GM18907 (cell line): ENCODE results near the gene UVRAG.
"Not testable (repeated sequence)": the region's sequence is repeated elsewhere in the genome, so short reads cannot be mapped to it uniquely, and the experiment has no call there.

ENCODE experiments used
- ATAC-seq: cut with Tn5 transposase; IDR thresholded peaks from one replicate; pipeline ENCODE4 v1.9.1; 2021; ENCODE audit warnings: mild to moderate bottlenecking, moderate library complexity; ENCODE audit not compliant: unreplicated experiment

The UVRAG gene

DNA sequence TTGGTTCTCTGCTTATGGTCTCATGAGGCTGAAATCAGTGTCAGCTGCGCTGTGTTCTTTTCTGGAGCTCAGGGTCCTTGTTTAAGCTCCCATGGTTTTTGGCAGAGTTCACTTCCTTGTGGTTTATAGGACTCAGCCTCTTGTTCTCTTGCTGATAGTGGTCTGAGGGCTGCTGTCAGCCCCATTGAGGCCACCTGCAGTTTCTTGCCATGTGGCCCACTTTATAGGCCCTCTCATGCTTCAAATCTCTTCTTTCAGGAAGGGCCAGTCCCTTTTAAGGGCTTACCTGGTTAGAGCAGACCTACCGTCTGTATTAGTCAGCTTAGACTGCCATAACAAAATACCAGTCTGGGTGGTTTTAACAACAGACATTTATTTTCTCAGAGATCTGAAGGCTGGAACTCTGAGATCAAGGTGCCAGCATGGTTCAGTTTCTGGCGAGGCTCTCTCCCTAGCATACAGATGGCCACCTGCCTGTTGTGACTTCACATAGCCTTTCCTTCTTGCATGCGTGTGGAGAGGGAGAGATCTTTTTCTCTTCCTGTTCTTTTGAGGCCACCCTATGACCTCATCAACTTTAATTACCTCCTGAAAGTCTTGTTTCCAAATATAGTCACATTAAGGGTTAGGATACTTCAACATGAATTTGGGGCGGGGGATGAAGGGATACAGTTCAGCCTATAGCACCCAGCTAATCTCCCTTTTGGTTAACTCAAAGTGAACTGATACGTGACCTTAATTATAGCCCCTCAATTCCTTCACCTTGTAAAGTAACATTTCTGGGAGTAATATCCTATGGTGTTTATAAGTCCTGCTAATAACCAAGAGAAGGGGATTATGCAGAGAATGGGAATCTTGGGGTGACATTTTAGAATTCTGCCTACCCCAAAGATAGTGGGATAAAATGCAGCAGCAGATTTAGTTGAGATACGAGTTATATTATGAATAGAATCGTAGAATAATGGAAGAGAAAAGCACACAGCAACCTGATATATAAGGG is 131.8 kb downstream of the UVRAG start:
- no peak for ATAC-seq

DNA sequence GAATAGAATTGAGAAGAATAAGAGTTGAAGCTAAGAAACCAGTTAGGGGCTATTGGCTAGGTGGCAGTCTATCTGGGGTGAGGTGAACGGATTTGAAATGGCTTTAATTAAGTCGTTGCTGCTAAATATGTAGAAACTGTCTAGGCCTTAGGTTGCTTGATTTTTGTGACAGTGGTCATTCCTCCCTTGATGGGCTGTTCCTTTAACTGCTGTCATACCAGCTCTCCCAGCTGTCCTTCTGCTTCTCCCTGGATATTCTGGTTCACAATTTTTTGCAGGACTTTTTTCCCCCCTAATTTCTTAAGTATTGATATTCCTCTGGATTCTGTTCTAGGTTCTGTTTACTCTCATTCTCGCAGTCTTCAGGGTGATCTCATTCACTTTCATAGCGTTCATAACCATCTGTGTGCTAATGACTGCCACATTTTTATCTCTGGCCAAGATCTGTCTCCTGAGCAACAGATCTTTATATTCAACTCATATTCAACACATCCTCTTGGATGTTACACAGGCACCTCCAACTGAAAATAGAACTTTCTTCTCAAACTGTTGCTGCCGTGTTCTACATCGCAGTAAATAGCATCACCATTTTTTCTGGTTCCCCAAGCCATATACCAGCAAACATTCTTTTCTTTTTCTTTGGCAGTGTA is 134.1 kb downstream of the UVRAG start:
- ATAC-seq, result no peak

DNA sequence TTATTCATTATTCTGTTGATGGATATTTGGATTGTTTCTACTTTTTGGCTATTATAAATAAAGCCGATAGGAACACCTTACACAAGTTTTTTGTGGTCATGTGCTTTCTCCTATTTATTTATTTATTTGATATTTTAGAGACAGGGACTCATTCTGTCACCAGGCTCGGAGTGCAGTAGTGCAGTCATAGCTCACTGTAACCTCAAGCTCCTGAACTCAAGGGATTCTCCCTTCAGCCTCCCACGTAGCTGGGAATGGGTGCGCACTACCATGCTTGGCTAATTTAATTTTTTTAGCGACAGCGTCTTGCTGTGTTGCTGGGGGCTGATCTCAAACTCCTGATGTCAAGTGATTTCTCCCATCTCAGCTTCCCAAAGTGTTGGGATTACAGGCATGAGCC is 135.1 kb downstream of the UVRAG start:
- peak; percentile 31 for ATAC-seq

DNA sequence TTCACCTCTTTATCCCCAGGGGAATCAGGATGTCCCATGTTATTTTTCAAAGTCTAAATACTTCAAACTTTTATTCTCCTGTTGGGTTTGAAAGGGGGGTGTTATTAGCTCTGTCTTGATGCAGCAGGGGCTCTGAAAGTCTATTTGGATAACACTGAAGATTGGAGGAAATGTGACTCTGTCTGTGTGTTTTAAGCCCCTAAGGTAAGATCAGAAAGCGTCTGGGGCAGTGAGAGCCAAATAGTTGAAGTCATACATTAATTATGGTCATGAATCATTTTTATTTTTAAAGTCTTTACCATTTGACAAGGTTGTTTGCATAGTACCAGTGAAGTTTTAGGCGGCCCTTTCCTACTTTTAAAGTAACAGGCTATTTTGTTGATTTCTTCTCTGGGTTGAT is 139.0 kb downstream of the UVRAG start:
- ATAC-seq, result no peak

DNA sequence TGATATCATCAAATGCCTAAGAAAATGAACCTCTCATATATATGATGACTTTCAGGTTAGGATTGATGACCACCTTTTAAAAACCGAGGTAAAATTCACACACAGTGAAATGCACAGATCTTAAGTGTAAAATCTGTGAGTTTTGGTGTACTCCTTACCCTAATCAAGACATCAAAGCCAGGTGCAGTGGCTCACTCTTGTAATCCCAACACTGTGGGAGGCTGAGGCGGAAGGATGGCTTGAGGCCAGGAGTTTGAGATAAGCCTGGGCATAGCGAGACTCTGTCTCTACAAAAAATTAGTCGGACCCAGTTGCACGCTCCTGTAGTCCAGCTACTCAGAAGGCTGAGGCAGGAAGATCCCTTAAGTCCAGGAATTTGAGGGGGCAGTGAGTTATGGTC is 140.4 kb downstream of the UVRAG start:
- no peak for ATAC-seq

DNA sequence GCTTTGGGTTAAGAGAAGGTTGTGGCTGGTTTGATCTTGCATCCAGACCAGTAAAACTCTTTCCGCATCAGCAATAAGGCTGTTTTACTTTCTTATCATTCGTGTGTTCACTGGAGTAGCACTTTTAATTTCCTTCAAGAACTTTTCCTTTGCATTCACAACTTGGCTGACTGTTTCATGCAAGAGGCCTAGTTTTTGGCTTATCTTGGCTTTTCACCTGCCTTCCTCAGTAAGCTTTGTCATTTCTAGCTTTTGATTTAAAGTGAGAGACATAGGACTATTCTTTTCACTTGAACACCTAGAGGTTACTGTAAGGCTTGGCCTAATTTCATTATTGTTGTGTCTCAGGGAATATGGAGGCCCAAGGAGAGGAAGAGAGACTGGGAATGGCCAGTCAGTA is 144.5 kb downstream of the UVRAG start:
- ATAC-seq, result no peak

DNA sequence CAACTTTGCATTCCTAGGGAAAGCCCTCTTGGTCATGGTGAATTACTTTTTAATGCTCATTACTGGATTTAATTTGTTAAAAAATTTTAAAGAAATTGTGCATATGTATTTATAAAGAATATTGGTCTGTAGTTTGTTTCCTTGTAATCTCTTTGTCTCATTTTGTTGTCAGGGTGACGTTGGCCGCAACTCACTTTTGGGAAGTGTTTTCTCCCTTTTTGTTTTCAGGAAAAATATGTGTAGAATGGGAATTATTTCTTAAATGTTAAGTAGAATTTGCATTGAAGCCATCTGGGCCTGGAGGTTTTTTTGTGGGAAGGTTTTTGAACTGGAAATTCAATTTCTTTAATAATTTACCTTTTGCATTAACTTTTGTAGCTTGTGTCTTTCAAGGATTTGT is 149.1 kb downstream of the UVRAG start:
- no peak for ATAC-seq

DNA sequence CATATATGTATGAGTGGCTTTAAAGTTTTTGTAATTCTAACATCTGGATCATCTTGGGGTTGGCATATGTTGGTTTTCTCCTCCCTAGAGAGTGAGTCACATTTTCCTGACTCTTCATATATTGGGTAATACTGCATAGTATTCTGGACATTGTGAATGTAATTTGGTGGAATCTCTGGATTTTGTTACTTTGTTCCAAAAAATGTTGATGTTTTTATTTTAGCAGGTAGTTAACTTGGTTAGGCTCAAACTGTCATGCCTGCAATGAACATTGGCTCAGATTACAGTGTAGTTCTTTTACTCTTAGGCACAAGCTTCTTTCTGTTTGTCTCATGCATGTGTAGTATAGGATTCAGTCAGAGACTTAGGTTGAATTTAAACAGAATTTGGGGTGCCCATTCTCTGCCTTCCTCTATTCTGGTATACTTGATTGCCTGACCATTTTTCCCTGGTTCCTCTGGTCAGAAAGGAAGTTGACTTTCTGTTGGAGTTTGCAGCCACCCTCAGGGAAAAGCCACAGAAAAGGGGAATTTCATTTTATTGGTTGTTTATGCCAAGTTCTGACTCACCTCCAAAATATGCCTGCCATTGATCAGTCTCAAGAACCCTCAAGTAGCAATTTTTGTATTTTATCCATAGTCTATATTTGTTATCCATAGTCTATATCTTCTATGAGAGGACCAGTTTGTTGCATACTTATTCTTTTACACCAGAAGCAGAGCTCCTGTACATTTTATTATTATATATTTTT is 151.7 kb downstream of the UVRAG start:
- ATAC-seq, result no peak

DNA sequence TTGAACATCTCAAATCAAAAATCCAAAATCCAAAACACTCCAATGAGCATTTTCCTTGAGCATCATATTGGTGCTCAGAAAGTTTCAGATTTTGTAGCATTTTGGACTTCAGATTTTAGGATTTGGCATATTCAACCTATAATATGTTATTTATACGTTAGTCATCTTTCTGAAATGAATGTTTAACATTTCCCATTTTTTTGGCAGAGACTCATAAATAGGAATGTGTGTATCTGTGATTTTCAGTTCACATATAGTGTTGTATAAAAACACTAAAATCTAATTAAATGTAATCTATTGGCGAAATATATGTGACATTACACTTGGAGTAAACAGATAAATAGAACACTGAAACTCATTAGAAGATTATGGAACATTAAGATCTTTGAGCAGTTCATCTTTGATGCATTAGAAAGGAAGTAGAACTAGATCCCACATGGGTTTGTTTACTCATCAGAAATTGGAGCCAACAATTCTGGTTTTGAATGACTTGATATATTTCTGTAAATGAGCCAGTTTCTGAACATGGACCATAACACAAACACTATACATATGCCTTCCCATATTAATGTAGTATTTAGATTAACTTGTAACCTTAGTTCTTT is 153.1 kb downstream of the UVRAG start:
- ATAC-seq, result no peak

DNA sequence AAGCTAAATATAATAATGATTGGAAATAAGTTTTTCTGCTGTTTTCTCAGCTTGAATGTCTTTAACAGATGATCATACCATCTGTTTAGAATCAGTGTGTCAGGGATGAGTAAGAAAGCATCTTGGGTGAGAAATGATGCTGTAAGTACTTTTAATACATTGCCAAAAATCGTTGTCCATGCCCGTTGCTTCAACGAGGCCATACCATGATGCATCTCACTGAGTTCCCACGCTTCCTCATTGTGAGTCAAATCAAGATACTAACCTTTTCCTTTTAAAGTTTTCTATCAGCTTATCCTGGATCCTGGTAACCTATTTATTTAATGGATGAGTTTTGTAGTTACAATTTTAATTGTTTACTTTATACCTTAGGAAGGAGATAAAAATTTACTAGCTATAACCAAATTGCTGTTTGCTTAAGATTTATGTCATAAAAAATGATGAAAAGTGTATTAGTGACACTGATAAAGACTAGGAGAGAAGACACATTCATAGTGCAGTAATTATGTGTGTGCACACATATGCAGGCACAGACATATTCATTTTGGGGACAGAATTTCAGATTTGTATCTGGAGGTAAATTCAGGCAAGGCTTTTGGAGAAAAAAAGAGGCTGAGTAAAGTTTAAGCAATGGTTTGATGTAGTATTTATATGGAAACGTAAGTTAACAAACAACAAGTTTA is 154.8 kb downstream of the UVRAG start:
- no peak for ATAC-seq

DNA sequence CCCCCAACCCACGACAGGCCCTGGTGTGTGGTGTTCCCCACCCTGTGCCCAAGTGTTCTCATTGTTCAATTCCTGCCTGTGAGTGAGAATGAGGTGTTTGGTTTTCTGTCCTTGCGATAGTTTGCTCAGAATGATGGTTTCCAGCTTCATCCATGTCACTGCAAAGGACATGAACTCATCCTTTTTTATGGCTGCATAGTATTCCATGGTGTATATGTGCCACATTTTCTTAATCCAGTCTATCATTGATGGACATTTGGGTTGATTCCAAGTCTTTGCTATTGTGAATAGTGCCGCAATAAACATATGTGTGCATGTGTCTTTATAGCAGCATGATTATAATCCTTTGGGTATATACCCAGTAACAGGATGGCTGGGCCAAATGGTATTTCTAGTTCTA is 158.7 kb downstream of the UVRAG start:
- not testable (repeated sequence) for ATAC-seq

DNA sequence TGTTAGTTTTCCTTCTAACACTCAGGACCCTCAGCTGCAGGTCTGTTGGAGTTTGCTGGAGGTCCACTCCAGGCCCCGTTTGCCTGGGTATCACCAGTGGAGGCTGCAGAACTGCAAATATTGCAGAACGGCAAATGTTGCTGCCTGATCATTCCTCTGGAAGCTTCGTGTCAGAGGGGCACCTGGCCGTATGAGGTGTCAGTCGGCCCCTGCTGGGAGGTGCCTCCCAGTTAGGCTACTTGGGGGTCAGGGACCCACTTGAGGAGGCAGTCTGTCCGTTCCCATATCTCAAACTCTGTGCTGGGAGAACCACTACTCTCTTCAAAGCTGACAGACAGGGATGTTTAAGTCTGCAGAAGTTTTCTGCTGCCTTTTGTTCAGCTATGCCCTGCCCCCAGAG is 164.1 kb downstream of the UVRAG start:
- not testable (repeated sequence) for ATAC-seq

DNA sequence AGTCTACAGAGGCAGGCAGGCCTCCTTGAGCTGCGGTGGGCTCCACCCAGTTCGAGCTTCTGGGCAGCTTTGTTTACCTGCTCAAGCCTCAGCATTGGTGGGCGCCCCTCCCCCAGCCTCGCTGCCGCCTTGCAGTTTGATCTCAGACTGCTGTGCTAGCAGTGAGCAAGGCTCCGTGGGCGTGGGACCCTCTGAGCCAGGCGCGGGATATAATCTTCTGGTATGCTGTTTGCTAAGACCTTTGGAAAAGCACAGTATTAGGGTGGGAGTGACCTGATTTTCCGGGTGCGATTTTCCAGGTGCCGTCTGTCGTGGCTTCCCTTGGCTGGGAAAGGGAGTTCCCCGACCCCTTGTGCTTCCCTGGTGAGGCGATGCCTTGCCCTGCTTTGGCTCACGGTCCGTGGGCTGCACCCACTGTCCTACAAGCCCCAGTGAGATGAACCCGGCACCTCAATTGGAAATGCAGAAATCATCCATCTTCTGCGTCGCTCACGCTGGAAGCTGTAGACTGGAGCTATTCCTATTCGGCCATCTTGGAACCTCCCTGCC is 164.5 kb downstream of the UVRAG start:
- ATAC-seq, result not testable (repeated sequence)

DNA sequence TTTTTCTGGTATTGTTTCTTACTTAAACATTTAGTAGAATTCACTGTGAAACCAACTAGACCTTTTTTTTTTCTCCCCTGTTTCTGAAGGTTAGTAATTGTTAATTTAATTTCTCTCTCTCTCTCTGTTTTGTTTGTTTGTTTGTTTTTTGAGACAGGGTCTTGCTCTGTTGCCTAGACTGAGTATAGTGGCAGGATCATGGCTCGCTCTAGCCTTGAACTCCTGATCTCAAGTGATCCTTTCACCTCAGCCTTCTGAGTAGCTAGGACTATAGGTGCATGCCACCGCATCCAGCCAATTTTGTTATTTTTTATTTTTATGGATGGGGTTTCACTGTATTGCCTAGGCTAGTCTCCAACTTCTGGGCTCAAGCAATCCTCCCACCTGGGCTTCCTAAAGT is 165.0 kb downstream of the UVRAG start:
- ATAC-seq, result no peak

DNA sequence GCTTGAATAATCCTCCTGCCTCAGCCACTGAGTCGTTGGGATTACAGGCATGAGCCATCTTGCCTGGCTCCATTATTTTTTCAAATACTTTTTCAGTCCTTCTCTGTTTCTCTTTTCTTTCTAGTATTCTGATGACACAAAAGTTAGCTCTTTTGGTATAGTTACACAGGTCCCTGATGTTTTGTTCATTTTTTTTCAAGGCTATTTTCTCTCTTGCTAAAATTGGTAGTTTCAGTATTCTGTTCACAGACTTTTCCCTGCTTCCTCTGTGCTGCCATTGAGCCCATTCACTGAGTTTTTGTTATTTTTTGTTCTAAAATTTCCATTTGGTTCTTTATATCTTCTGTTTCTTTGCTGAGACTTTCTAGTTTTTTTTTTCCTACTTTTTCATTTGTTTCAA is 166.5 kb downstream of the UVRAG start:
- no peak for ATAC-seq

DNA sequence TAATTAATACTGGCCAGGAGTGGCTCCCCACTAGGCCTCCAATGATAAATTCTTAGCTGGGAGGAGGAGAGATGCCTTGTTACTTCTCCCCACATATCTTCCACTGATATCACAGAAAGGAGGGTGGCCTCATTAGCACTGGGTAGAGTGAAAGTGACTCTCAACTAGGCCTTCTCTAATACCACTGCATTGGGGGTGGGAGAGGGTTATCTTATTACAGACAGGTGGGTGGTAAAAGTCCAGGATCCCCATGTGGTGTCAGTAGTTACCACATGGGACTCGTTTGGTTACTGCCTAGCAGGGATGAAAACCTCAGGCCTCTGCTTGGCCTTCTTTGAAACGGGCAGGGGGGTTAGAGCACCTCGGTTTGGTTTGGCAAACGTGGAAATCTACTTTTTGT is 167.3 kb downstream of the UVRAG start:
- ATAC-seq, result no peak

DNA sequence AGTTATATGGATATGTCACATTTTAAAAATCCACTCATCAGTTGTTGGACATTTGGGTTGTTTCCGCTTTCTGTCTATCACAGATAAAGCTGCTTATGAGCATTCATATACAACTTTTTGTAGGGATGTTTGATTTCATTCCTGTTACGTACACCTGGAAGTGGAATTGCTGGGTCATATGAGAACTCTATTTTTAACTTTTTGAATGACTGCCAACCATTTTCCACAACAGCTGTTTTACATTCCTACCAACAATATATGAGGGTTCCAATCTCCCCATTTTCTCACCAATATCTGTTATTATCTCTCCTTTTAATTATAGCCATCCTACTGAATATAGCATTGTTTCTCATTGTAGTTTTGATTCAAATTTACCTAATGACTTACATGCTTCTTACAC is 172.0 kb downstream of the UVRAG start:
- no peak for ATAC-seq

DNA sequence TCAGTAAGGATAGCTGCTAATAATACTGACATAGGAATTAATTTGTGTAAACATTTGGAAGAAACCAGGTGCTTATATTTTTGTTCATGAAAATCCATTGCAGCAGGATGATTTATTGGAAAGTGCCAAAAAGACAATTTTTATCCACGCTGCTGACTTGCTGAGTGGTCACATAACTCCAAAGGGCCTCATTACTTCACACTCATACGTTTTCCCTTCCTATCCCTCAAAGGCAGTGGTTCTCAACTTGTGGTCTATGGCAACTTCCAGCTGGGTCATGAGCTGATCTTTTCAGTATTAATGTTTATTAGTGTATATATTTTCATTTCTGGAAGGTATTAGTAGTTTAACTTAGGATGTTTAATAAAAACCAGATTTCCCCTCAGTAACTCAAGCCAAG is 178.1 kb downstream of the UVRAG start:
- ATAC-seq, result no peak

DNA sequence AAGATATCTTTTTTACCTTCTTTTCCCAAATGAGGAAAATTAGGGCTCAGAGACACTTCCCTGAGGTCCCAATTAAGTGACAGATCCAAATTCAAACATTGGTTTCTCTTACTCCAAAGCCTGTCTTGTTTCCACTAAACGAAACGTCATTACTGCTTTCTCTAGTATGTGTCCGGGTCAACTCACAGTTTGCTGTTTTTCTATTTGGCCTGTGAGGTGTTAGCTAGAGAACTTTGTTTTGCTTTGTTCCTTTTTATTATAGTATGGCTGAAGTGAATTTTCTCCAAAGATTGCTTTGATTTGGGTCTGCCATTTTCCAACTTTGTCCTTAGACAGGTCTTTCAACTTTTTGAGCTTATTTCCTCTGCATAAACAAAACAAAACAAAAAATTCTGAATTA is 179.6 kb downstream of the UVRAG start:
- ATAC-seq, result no peak
